Tibial artery (tissue), 4 donors: ENCODE results near the gene KREMEN2.
A peak's percentile ranks its signal among the peaks of the same experiment; 100 is the strongest.

Experiments
- DNase-seq, 2 donors: peaks; one replicate each; pipeline ENCODE4 v3.0.0-alpha.2; 2019
- H3K27ac ChIP-seq, 2 donors: fragments of 200-600 bp; sonication (generic) in 1 of 2; 1 replicate in 1 of 2; 2 replicates in 1 of 2; pipeline ENCODE4 v1.5.1; 2018 to 2019; ENCODE audit warnings: mild to moderate bottlenecking in 1 of 2
- H3K27me3 ChIP-seq, 2 donors: fragments of 200-600 bp; sonication (generic) in 1 of 2; one replicate each; pipeline versions ENCODE4 v1.5.1 to v1.6.0; 2016 to 2019
- H3K36me3 ChIP-seq, 3 donors: fragments of 200-600 bp; sonication (generic) in 2 of 3; one replicate each; pipeline ENCODE4 v1.5.1; 2016 to 2019; ENCODE audit warnings: mild to moderate bottlenecking in 2 of 3
- H3K4me1 ChIP-seq, 4 donors: fragments of 200-600 bp; sonication (generic) in 2 of 4; 1 replicate in 3 of 4; 2 replicates in 1 of 4; pipeline ENCODE4 v1.5.1; 2016 to 2019
- H3K4me3 ChIP-seq, 2 donors: fragments of 200-600 bp; sonication (generic) in 1 of 2; 1 replicate in 1 of 2; 2 replicates in 1 of 2; pipeline ENCODE4 v1.5.1; 2018 to 2019; ENCODE audit warnings: mild to moderate bottlenecking in 2 of 2
- H3K9me3 ChIP-seq, 3 donors: fragments of 200-600 bp; sonication (generic) in 1 of 3; one replicate each; pipeline ENCODE4 v1.5.1; 2016 to 2019
- CTCF ChIP-seq, 2 experiments: fragments of 200-600 bp in 1 of 2; fragments of 450-650 bp in 1 of 2; IDR thresholded peaks; one replicate each; pipeline ENCODE4 v1.5.1; 2017 to 2019; ENCODE audit warnings: antibody characterized with exemption in 2 of 2, mild to moderate bottlenecking in 1 of 2, moderate library complexity in 1 of 2
- intact Hi-C: fragments of 100-400 bp; cut with DNase I; formaldehyde crosslinking; loops from one replicate; pipeline ENCODE4 v1.15.0; 2023; ENCODE audit warnings: low total_unique reads

Gene KREMEN2

GRCh38 chr16:3004781-3005284 lies 40.8 kb downstream of the KREMEN2 start:
- Histone ChIP-seq H3K9me3 (no peaks in the 10 kb centered on the region), H3K4me1 (peaks cover 0 to 5% (median 4%) of the 10 kb centered on the region in 4 donors), H3K27me3 (peaks cover 0 to 68% of the 10 kb centered on the region in 2 donors), H3K27ac (no peak overlapping the region), H3K36me3 (no peaks in the 10 kb centered on the region), H3K4me3 (peak overlapping the region in 1 of 2 donors; percentile 5)
- no peak for TF ChIP-seq CTCF (IDR thresholded peaks at IDR 0.05)
- DNase-seq: no peak
- intact Hi-C loops: no loop called here

- TF ChIP-seq CTCF (IDR thresholded peaks at IDR 0.05): no peak
- Histone ChIP-seq H3K36me3 (no peaks in the 10 kb centered on the region), H3K4me1 (peaks cover 0 to 9% (median 4%) of the 10 kb centered on the region in 4 donors), H3K27me3 (peaks cover 4 to 72% of the 10 kb centered on the region in 2 donors), H3K27ac (no peak overlapping the region), H3K4me3 (no peak overlapping the region), H3K9me3 (no peaks in the 10 kb centered on the region)
- no peak for DNase-seq
- intact Hi-C loops: no loop called here
Observed at GRCh38 chr16:3007059-3007956, 43.2 kb downstream of the KREMEN2 start.

GRCh38 chr16:3007957-3008689 lies 44.0 kb downstream of the KREMEN2 start:
- Histone ChIP-seq H3K9me3 (no peaks in the 10 kb centered on the region), H3K27ac (no peak overlapping the region), H3K4me1 (peaks cover 0 to 9% (median 4%) of the 10 kb centered on the region in 4 donors), H3K36me3 (no peaks in the 10 kb centered on the region), H3K4me3 (no peak overlapping the region), H3K27me3 (peaks cover 6 to 78% of the 10 kb centered on the region in 2 donors)
- intact Hi-C loops: no loop called here
- no peak for DNase-seq
- no peak for TF ChIP-seq CTCF (IDR thresholded peaks at IDR 0.05)

GRCh38 chr16:3008690-3009037 lies 44.6 kb downstream of the KREMEN2 start:
- intact Hi-C loops: no loop called here
- no peak overlapping the region for H3K4me3 ChIP-seq
- no peaks in the 10 kb centered on the region for H3K9me3 ChIP-seq
- H3K4me1 ChIP-seq: peaks cover 0 to 9% (median 4%) of the 10 kb centered on the region in 4 donors
- no peak overlapping the region for H3K27ac ChIP-seq
- no peak for DNase-seq
- no peak for TF ChIP-seq CTCF (IDR thresholded peaks at IDR 0.05)
- no peaks in the 10 kb centered on the region for H3K36me3 ChIP-seq
- peaks cover 6 to 84% of the 10 kb centered on the region in 2 donors for H3K27me3 ChIP-seq

GRCh38 chr16:3009568-3010390 lies 45.7 kb downstream of the KREMEN2 start:
- no peak for TF ChIP-seq CTCF (IDR thresholded peaks at IDR 0.05)
- no peak for DNase-seq
- peaks cover 0 to 7% (median 3%) of the 10 kb centered on the region in 4 donors for H3K4me1 ChIP-seq
- intact Hi-C loops: no loop called here
- no peaks in the 10 kb centered on the region for H3K9me3 ChIP-seq
- H3K36me3 ChIP-seq: no peaks in the 10 kb centered on the region
- H3K27ac ChIP-seq: no peak overlapping the region
- H3K27me3 ChIP-seq: peaks cover 6 to 90% of the 10 kb centered on the region in 2 donors
- no peak overlapping the region for H3K4me3 ChIP-seq
